ENCODE measurements around the gene PLEK. TPM values are rescaled to one million over a fixed set of nuclear protein-coding genes. Genes with fewer than 3 reads are reported as not detected.
"Not testable (repeated sequence)": the region's sequence is repeated elsewhere in the genome, so short reads cannot be mapped to it uniquely, and the experiment has no call there.

Gene PLEK
- total RNA-seq, 2 donors from 2014 or later, result not detected

- Mint-ChIP-seq H3K9me3 (no peaks in the 10 kb centered on the region), H3K4me1 (peaks cover 14% of the 10 kb centered on the region), H3K27ac (no peak overlapping the region), H3K4me3 (no peak overlapping the region), H3K36me3 (ENCODE audit: low read depth) (no peaks in the 10 kb centered on the region), H3K27me3 (ENCODE audit: insufficient read depth) (peaks cover 5% of the 10 kb centered on the region)
- WGBS, 2 experiments (ENCODE audit: insufficient coverage in 1 of 2, insufficient read length in 1 of 2), result 94 to 96% methylated on average over 2 of the region's 2 CpGs
- H3K4me1 ChIP-seq (ENCODE audit: control insufficient read depth, insufficient read depth, low read length), result peaks cover 7% of the 10 kb centered on the region
- DNase-seq, result no peak
- no peaks in the 10 kb centered on the region for H3K27me3 ChIP-seq (ENCODE audit: control insufficient read depth, insufficient read depth, low read length, poor library complexity, severe bottlenecking)
- H3K4me3 ChIP-seq (ENCODE audit: low read length), result no peak overlapping the region
- H3K9ac ChIP-seq (ENCODE audit: extremely low read depth, low read length, poor library complexity, severe bottlenecking), result no peak overlapping the region
- H3K27ac ChIP-seq (ENCODE audit: low read depth, low read length), result no peak overlapping the region
- H3K36me3 ChIP-seq (ENCODE audit: control insufficient read depth, insufficient read depth, low read length), result no peaks in the 10 kb centered on the region
- no peaks in the 10 kb centered on the region for H3K9me3 ChIP-seq (ENCODE audit: control insufficient read depth, low read length)
- TF ChIP-seq CTCF (conservative IDR thresholded peaks at IDR 0.05), result no peak
These were observed 76.9 kb downstream of the PLEK start for GRCh38 chr2:68441994-68442322.

GRCh38 chr2:68446425-68446824 is 81.3 kb downstream of the PLEK start:
- no CpG with 5 or more reads among the region's 3 CpGs for WGBS, 2 experiments (ENCODE audit: insufficient coverage in 1 of 2, insufficient read length in 1 of 2)
- not testable (repeated sequence) for H3K9ac ChIP-seq (ENCODE audit: extremely low read depth, low read length, poor library complexity, severe bottlenecking); H3K27me3 Mint-ChIP-seq (ENCODE audit: insufficient read depth); H3K36me3 ChIP-seq (ENCODE audit: control insufficient read depth, insufficient read depth, low read length); H3K9me3 Mint-ChIP-seq; H3K36me3 Mint-ChIP-seq (ENCODE audit: low read depth); H3K27ac Mint-ChIP-seq; H3K27me3 ChIP-seq (ENCODE audit: control insufficient read depth, insufficient read depth, low read length, poor library complexity, severe bottlenecking); H3K4me3 Mint-ChIP-seq; H3K4me3 ChIP-seq (ENCODE audit: low read length); H3K4me1 ChIP-seq (ENCODE audit: control insufficient read depth, insufficient read depth, low read length); H3K9me3 ChIP-seq (ENCODE audit: control insufficient read depth, low read length); H3K4me1 Mint-ChIP-seq; DNase-seq; H3K27ac ChIP-seq (ENCODE audit: low read depth, low read length)

Other genes starting within 250 kb of the PLEK start
- 10 to 100 TPM; 16.6 to 21.3 TPM for gene PNO1, start 207.4 kb upstream of the PLEK start, total RNA-seq
- 10 to 100 TPM; 57.4 to 59.5 TPM for gene PPP3R1, start 112.8 kb upstream of the PLEK start, total RNA-seq
- gene CNRIP1, start 45.3 kb upstream of the PLEK start, total RNA-seq, result under 1 TPM in 1 of 2 donors, not detected in 1; 0.57 TPM
- 1 to 10 TPM; 1.3 to 1.5 TPM for gene FBXO48, start 102.0 kb downstream of the PLEK start, total RNA-seq
- gene APLF, start 102.3 kb downstream of the PLEK start, total RNA-seq, result 1 to 10 TPM; 8.7 to 9.7 TPM